Thyroid gland (tissue), 4 donors: ENCODE measurements around the gene DNAL4. TPM values are rescaled to one million over a fixed set of nuclear protein-coding genes. Genes with fewer than 3 reads are reported as not detected.
A peak's percentile ranks its signal among the peaks of the same experiment; 100 is the strongest.

ENCODE experiments used
- DNase-seq, 2 donors: peaks; one replicate each; pipeline ENCODE4 v3.0.0-alpha.2; 2019
- H3K27ac ChIP-seq, 3 donors: fragments of 200-600 bp; sonication (generic); 1 replicate in 2 of 3; 2 replicates in 1 of 3; pipeline ENCODE4 v1.5.1; 2016 to 2019; ENCODE audit warnings: mild to moderate bottlenecking in 1 of 3, moderate library complexity in 1 of 3
- H3K27me3 ChIP-seq: fragments of 200-600 bp; sonication (generic); one replicate; pipeline ENCODE4 v1.5.1; 2019
- H3K36me3 ChIP-seq, 2 donors: fragments of 200-600 bp; sonication (generic); one replicate each; pipeline ENCODE4 v1.5.1; 2016 to 2019
- H3K4me1 ChIP-seq, 2 donors: fragments of 200-600 bp; sonication (generic); one replicate each; pipeline ENCODE4 v1.5.1; 2017 to 2019
- H3K4me3 ChIP-seq, 3 donors: fragments of 200-600 bp; sonication (generic); replicated peaks in 1 of 3; 1 replicate in 2 of 3; 2 replicates in 1 of 3; pipeline ENCODE4 v1.5.1; 2016; ENCODE audit warnings: mild to moderate bottlenecking in 1 of 3
- H3K9me3 ChIP-seq: fragments of 200-600 bp; sonication (generic); one replicate; pipeline ENCODE4 v1.5.1; 2017
- POLR2A ChIP-seq, 2 donors: fragments of 450-650 bp; IDR thresholded peaks; one replicate each; pipeline ENCODE4 v1.6.1; 2017; ENCODE audit warnings: antibody characterized with exemption in 2 of 2, mild to moderate bottlenecking in 2 of 2, moderate library complexity in 1 of 2
- WGBS, 2 donors: methylation state at CpG; one replicate each; pipeline ENCODE4 v1.1.5; 2017; 5-methylcytosine and 5-hydroxymethylcytosine counted together
- intact Hi-C: fragments of 100-400 bp; cut with DNase I; formaldehyde crosslinking; loops from one replicate; pipeline ENCODE4 v1.15.1; 2023
- total RNA-seq, 4 donors: library from RNA; depleted of rRNA; stranded (reverse); fragments of >200 nt; gene quantifications; one replicate each; pipeline ENCODE4 v1.2.3, GENCODE V29; 2016
- TF ChIP-seq, protein P1 (sequence below), 6 experiments: fragments of 200-600 bp in 3 of 6; fragments of 450-650 bp in 3 of 6; sonication (generic) in 3 of 6; IDR thresholded peaks; one replicate each; pipeline ENCODE4 v1.5.1; 2016 to 2019; ENCODE audit warnings: antibody characterized with exemption in 6 of 6, mild to moderate bottlenecking in 2 of 6, inconsistent platforms in 1 of 6, moderate library complexity in 1 of 6

The DNAL4 gene
- total RNA-seq, 4 donors from 2014 or later, result 30.9 to 50.0 (median 37.9) TPM

GRCh38 chr22:38735126-38735464 is 58.8 kb downstream of the DNAL4 start:
- 93 to 97% methylated on average over 7 of the region's 7 CpGs for WGBS, 2 donors
- H3K4me3 ChIP-seq, result no peak overlapping the region
- intact Hi-C loops, result no loop called here
- no peaks in the 10 kb centered on the region for H3K9me3 ChIP-seq
- H3K4me1 ChIP-seq, result peaks cover 22 to 45% of the 10 kb centered on the region in 2 donors
- H3K36me3 ChIP-seq, result peaks cover 52 to 67% of the 10 kb centered on the region in 2 donors
- H3K27ac ChIP-seq, result peak overlapping the region in 2 of 3 donors; percentile 85 to 92
- DNase-seq, result no peak
- no peak for TF ChIP-seq POLR2A (IDR thresholded peaks at IDR 0.05)
- TF ChIP-seq, protein P1, sequence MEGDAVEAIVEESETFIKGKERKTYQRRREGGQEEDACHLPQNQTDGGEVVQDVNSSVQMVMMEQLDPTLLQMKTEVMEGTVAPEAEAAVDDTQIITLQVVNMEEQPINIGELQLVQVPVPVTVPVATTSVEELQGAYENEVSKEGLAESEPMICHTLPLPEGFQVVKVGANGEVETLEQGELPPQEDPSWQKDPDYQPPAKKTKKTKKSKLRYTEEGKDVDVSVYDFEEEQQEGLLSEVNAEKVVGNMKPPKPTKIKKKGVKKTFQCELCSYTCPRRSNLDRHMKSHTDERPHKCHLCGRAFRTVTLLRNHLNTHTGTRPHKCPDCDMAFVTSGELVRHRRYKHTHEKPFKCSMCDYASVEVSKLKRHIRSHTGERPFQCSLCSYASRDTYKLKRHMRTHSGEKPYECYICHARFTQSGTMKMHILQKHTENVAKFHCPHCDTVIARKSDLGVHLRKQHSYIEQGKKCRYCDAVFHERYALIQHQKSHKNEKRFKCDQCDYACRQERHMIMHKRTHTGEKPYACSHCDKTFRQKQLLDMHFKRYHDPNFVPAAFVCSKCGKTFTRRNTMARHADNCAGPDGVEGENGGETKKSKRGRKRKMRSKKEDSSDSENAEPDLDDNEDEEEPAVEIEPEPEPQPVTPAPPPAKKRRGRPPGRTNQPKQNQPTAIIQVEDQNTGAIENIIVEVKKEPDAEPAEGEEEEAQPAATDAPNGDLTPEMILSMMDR (IDR thresholded peaks at IDR 0.05), result no peak
- H3K27me3 ChIP-seq, result no peaks in the 10 kb centered on the region

GRCh38 chr22:38734421-38735100 is 59.4 kb downstream of the DNAL4 start:
- TF ChIP-seq, protein P1 (IDR thresholded peaks at IDR 0.05), result no peak
- no peak for TF ChIP-seq POLR2A (IDR thresholded peaks at IDR 0.05)
- DNase-seq, result no peak
- H3K36me3 ChIP-seq, result peaks cover 52 to 67% of the 10 kb centered on the region in 2 donors

GRCh38 chr22:38733724-38734381 is 60.1 kb downstream of the DNAL4 start:
- DNase-seq, result peak; percentile 96 to 97
- Histone ChIP-seq H3K4me3 (no peak overlapping the region), H3K36me3 (peaks cover 52 to 67% of the 10 kb centered on the region in 2 donors), H3K9me3 (no peaks in the 10 kb centered on the region), H3K27me3 (no peaks in the 10 kb centered on the region), H3K4me1 (peaks cover 22 to 45% of the 10 kb centered on the region in 2 donors), H3K27ac (peak overlapping the region; percentile 74 to 92 (median 85))
- TF ChIP-seq, protein P1 (IDR thresholded peaks at IDR 0.05), result peak in 1 of 6 experiments; percentile 8
- TF ChIP-seq POLR2A (IDR thresholded peaks at IDR 0.05), result peak in 1 of 2 donors; percentile 34
- WGBS, 2 donors, result 26 to 46% methylated on average over 7 to 8 of the region's 8 CpGs
- intact Hi-C loops, result no loop called here

More at GRCh38 chr22:38734421-38735100, 59.4 kb downstream of the DNAL4 start:
- H3K9me3 ChIP-seq, result no peaks in the 10 kb centered on the region
- 81 to 91% methylated on average over 12 to 13 of the region's 13 CpGs for WGBS, 2 donors
- peak overlapping the region; percentile 74 to 92 (median 85) for H3K27ac ChIP-seq
- H3K4me1 ChIP-seq, result peaks cover 22 to 45% of the 10 kb centered on the region in 2 donors
- H3K27me3 ChIP-seq, result no peaks in the 10 kb centered on the region
- no peak overlapping the region for H3K4me3 ChIP-seq
- intact Hi-C loops, result no loop called here

DNA sequence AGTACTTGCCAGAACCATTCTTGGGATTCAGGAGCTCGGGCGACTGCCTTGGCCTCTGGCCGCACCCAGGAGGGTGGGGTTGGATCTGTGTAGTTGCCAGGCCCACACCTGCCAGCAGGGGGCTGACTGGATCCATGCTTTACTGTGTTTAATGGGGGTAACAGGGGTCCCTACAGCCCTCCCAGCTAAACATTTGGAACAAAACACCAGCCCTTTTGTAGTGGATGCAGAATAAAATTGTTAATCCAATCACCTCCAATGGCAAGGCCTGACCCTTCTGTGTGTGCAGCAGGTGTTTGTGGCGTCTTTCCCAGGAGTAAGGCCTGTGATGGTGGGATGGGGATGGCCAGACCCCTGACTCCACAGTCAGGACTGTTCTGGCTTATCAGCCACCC is 60.6 kb downstream of the DNAL4 start:
- no peaks in the 10 kb centered on the region for H3K9me3 ChIP-seq
- H3K36me3 ChIP-seq, result peaks cover 52 to 67% of the 10 kb centered on the region in 2 donors
- H3K27ac ChIP-seq, result peak overlapping the region; percentile 60 to 92 (median 85)
- no peak overlapping the region for H3K4me3 ChIP-seq
- intact Hi-C loops, result no loop called here
- H3K27me3 ChIP-seq, result no peaks in the 10 kb centered on the region
- no peak for DNase-seq
- 54 to 76% methylated on average over 4 of the region's 4 CpGs for WGBS, 2 donors
- TF ChIP-seq, protein P1 (IDR thresholded peaks at IDR 0.05), result peak in 5 of 6 experiments; percentile 26 to 46 (median 38)
- TF ChIP-seq POLR2A (IDR thresholded peaks at IDR 0.05), result no peak
- H3K4me1 ChIP-seq, result peaks cover 22 to 45% of the 10 kb centered on the region in 2 donors
